GM12801 (cell line): Measurements from ENCODE around the gene NKAIN2.

ENCODE experiments used
- CTCF ChIP-seq: IDR thresholded peaks from one replicate; pipeline ENCODE4 v1.5.1; 2011; ENCODE audit warnings: control low read depth; ENCODE audit not compliant: insufficient read length; ENCODE audit errors: extremely low read depth

Gene NKAIN2

GRCh38 chr6:124298730-124299129, 495.1 kb downstream of the NKAIN2 start:
- TF ChIP-seq CTCF, result no peak

- no peak for TF ChIP-seq CTCF
These were observed 500.3 kb downstream of the NKAIN2 start for GRCh38 chr6:124303971-124304370.

GRCh38 chr6:124310139-124310538, 506.5 kb downstream of the NKAIN2 start:
- no peak for TF ChIP-seq CTCF

- no peak for TF ChIP-seq CTCF
These were observed 515.7 kb downstream of the NKAIN2 start for GRCh38 chr6:124319410-124319809.

GRCh38 chr6:124324237-124324636, 520.6 kb downstream of the NKAIN2 start:
- TF ChIP-seq CTCF, result no peak

GRCh38 chr6:124330197-124330596, 526.5 kb downstream of the NKAIN2 start:
- no peak for TF ChIP-seq CTCF

GRCh38 chr6:124334359-124334758, 530.7 kb downstream of the NKAIN2 start:
- no peak for TF ChIP-seq CTCF
